Amniotic epithelial cell (primary cell): ENCODE measurements around the gene VPREB3.

Experiments
- DNase-seq: peaks from one replicate; pipeline ENCODE4 v3.0.0-alpha.2; 2010; ENCODE audit warnings: low read depth

Gene VPREB3

DNA sequence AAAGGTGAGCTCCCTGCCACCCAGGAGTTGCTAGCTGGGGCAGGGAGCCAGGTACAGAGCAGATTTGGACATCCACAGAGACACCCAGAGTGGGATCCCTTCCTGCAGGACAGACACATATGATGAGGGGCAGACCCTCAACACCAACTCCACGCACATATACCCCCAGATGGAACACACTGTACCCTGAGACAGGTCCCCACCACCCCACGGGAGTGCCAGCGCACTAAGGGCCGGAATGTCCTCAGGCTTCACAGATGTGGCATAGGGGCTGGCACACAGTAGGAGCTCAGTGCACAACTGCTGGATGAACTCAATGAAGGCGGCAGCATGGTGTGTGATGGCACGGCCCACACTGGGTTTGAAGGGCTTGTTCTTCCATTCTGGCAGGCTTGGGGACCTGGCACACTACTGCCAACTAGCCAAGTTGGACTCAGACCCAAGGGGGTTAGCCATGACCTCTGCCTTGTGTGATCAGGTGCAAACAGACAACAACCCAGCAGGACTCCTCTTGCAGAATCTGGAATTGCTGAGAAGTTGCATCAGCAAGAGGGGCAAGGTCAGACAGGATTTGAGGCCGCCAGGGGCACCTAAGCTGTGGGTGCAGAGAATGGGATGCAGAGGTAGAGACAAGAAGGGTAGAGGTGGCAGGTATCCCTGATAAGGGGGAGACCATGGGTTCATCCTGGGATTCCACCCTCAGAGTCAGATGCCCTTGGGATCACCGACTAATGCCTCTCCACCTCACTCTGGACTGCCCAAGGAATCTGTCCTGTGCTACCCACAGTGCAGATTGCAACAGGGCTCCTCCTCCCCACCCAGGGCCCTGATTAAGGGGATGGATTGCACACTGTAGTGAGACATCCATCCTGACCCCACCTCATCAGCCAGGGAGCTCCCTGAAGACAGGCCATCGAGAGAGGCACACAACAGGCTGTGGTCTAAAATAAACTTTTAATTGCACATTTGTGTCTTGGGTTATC lies 11.0 kb upstream of the VPREB3 start:
- peak; percentile 46 for DNase-seq

DNA sequence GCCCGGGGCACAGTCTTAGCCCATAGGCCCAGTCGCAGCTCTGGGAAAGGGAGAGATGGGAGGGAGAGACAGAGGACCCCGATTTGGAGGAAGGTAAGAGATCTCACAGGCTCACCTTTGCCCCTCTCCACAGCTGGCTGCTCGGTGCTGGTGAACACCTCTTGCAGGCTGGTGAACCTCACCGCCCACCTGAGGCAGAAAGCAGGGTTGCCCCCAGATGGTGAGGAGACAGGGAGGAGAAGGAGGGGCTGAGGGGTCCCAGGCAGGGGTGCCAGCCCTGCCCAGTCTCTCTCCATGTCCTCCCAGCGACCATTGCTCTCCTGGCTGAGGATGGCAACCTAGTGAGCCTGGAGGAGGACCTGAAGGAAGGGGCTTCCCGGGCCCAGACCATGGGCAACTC lies 9.7 kb upstream of the VPREB3 start:
- no peak for DNase-seq

DNA sequence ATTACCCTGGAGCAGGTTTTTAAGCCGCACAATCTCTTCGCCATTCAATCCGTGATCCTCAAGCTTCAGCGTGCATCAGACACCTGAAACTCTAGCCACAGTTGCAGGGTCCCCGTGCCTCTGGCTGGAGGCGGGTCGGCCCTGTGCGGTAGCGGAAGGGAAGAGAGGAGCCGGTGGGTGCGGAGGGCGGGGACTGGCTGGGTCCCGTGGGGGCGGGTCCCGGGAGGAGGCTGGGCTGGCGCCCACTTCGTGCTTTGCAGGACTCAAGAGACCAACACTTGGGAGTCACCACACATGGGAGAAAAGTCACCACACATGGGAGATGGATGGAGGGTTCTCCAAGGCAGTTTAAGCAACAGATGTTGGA lies 9.3 kb upstream of the VPREB3 start:
- DNase-seq = no peak

DNA sequence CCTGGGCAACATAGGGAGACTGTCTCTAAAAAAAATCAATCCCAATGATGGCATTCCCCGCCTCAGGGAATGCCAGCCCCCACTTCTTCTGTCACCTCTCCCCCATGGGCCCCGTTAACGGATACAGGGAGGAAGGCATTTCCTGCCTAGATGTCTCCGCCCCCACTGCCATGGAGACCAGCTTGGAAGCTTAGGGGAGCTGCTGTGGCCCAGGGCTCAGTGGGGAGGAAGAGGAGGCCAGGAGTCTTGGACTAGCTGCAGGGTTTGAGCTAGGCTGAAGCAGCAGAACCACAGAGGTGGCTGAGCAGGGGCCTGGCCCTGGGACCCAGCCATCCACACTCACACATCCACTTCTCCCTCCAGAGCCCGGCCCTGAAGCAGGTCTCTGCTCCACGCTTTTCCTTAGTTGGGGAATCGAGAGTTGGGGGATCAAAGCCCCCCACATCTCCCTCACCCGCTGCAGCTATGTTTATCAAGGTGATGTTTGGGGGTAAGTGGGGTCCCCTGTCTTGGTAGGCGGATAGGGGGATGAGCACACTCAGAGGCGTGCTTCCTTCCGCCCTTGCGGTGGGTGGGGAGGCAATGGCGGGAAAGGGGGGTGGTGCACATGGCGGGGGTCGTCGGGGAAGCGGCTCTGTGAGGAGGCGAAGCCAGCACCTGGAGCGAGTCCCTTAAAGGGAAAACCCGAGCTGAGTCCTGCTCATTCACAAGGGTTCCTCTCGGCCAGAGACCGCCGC lies 8.8 kb upstream of the VPREB3 start, which contains the start of gene C22orf15:
Gene C22orf15, plus strand, starts transcription at position 149 of the 737 bp plus-strand sequence. Its CDS starts 317 bp downstream, at position 466.
- DNase-seq = no peak

DNA sequence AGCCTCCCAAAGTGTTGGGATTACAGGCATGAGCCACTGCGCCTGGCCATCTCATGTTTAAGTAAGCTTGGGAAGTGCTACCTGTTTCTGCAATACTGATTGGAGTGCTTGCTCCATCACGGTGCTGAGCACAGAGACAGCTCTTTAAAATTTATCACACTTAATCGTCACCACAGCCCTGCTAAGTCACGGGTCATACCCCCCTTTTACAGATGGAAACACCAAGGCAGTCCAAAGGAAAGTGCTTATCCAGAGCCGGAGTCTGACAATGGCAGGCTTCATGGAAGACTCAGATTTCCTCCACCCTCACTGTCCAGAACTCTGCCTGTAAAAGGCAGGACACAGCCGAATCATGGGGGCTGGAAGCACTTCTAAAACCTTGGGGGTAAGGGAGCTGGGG lies 5.8 kb upstream of the VPREB3 start:
- no peak for DNase-seq

DNA sequence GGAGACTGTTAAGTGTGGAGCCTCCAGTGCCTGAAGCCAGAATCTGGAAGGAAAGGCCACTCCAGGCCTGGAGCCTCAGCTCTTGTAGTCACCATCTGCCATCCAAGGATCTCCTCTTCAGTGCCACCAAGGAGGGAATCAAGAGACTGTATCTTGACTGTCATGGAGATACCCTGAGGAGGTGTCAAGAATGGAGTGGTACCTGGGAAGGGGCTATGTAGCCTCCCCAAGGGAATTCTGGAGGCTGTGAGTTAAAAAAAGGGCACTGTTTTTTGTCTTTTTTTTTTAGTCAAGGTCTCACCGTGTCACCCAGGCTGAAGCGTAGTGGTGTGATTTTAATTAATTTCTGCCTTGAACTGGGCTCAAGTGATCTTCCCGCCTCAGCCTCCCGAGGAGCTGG lies 5.3 kb upstream of the VPREB3 start:
- no peak for DNase-seq

DNA sequence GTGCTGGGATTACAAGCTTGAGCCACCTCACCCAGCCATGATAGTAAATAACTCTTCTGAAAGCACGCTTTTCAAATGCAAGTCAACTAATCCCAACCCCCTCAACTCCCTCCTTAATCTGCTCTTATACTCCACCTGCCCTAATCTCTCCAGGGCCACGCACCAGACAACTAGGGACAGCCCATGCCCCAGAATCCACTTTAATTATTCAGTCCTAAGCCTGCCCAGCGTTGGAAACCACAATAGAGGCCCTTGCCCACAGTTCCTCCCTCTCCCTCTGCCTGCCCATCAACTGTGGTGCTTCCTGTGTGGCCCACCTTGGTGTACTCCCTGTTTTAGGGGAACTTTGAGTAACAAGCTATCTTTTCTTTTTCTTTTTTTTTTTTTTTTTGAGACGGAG lies 2.7 kb upstream of the VPREB3 start:
- DNase-seq = no peak

DNA sequence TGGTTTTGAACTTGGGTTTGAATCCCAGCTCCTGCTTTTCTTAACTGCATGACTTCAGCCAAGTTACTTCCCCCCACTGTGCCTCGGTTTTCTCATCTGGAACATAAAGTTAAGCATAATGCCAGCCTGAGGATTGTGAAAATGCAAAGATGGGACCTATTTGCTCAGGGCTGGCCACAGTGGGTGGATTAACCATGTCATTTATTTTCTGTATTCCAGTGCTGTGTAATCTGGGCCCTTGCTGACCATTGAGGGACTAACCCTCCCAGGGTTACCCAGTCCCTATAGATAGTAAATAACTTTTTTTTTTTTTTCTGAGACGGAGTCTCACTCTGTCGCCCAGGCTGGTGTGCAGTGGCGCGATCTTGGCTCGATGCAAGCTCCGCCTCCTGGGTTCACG lies 1.5 kb upstream of the VPREB3 start:
- no peak for DNase-seq

DNA sequence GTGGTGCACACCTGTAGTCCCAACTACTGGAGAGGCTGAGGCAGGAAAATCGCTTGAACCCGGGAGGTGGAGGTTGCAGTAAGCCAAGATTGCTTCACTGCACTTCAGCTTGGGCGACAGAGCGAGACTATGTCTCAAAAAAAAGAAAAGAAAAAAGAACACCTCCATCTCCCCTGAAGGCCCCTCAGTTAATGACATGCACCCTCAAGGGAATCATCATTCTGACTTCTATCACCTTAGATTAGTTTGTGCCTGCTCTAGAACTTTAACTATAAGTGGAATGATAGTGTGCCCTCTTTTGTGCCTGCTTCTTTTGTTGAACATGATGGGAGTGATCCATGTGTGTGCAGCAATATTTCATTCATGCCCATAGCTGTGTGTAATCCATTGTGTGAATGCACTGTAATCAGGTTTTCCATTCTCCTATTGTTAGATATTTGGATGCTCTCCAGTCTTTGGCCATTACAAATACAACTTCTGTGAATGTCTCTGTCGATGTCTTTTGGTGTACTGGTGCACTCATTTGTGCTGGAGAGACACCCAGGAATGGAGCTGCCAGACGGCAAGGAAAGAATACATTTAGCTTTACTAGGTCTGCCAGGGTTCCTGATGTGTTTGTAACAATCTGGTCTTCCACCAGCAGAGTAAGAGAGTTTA lies 883 bp upstream of the VPREB3 start:
- no peak for DNase-seq

DNA sequence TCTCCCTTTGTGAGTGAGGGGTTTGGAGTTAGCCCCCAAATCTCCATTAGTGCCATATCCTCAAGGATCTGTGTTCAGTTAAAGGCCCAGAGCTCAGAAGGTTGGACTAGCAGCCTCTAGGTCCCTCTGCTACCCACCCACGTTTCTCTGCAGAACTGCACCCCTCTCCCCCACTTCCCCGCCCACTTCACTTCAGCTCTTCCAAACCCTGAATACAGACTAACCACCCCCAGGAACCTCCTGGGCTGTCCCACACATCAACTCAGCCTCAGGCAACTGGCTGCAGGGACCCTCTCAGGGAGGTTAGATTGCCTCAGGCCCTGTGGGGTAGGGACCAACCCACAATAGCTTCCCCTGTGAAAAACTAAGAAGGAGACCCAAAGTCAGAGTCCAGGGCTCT lies 840 bp downstream of the VPREB3 start:
- DNase-seq = no peak

DNA sequence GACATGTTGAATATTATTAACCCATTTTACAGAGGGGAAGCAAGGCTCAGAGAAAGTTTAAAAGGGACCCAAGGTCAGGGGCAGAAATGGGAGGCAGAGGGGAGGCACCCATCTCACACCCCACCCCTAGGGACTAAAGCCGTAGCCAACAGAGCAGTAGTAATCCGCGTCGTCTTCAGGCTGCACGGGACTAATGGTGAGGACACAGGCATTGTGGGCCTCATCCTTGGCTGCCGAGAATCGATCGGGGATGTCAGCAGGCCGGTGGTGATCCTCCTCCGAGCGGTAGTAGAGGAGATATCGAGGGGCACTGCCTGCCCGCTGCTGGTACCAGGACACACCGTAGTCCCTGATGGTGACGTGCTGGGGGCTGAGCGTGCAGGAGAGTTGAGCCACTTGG lies 1.5 kb downstream of the VPREB3 start:
- no peak for DNase-seq

DNA sequence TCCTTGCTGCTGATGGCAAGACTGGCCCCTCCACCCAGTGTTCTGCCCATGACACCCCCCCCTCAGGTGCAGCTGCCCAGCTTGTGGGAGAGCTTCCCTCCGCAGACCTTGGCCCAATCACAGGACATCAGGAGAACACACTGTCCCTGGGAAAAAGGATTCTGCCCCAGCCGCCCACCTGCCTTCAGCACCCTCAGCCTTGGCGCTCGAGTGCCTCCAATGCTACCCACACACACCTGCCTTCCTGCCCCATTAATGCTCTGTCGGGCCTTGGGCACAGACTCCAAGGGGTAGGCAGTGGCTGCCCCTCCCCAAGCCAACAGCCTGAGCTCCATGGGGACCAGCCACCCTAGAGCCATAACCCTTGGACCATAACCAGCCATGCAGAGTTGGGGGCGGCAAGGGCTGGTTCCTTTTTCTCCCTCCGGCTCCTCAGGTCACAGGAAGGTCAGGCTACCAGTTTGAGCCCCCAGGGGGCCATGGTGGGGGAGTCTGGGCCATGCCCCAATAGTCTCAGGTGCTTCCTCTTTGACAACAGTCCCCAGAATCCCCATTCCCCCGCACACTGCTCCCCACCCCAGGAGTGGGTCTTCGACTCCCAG lies 2.0 kb downstream of the VPREB3 start:
- no peak for DNase-seq

DNA sequence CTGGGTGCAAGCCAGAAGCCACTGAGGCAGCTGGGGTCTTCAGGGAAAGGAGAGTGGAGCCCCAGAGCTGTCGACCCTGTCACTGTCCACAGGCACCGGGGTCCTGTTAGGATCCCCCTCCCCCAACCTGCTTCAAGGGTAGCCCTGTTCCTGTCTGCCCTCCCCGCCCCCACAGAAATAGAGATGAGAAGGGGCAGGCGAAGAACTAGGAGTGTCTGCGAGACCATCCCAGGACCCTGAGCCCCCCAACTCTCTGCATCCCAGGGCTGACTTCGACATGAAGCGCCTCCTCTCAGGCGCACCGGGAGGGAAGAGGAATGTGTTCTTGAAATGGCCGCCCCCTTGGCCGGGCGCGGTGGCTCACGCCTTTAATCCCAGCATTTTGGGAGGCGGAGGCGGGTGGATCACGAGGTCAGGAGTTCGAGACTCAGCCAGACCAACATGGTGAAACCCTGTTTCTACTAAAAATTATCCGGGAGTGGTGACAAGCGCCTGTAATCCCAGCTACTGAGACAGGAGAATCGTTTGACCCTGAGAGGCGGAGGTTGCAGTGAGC lies 2.7 kb downstream of the VPREB3 start:
- DNase-seq = peak; percentile 27

DNA sequence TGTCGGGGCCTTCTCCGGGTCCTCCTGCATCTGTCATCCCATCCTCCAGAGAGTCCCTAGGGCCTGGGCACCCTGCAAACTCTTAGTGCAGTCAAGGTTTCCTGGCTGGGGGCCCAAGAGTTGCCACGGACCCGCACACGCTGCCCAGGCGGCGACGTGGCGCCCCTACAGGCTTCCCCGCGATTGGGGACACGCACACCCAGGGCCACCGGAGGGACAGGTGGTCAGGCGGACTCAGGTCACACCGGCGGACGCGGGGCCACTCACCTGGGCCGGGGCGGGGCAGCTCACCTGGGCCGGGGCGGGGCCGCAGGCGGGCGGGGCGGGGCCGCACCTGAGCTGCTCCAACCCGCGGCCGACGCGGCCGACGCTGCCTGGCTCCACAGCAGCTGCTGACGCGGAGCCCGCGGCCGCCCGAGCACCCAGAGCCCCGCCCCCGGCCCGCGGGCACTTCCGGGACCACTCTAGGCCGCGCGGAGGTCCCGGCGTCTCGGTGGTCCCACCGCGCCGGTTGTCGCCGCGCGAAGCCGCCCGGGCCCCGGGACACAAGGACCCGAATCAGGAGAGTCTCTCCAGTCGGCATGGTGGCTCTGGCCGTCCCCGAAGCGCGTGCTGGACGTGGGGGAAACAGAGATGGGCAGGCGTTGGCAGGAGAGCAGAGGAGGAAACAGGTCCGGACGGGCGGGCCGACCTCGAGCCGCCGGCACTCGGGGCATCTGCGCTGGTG lies 3.3 kb downstream of the VPREB3 start, which contains the start of gene ZNF70:
Gene ZNF70, minus strand, starts transcription at position 399 of the 727 bp plus-strand sequence. CDS start 5,972 bp downstream, outside the sequence.
- DNase-seq = peak; percentile 69

DNA sequence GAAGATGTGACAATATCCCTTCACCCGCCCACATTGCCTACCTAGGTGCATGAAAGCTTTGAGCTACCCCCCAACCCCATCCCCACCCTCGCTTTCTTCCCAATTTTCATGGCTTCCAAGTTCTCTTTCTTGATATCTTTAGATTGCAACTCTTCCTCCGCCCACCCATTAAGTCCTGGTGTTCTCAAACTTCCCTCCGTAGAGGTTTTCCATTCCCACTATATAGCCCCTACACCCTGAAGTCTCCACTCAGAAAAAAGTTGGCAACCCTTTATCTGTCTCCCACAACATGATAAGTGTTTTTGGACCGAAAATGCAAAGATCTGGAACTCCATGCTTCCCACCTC lies 3.9 kb downstream of the VPREB3 start:
- no peak for DNase-seq

DNA sequence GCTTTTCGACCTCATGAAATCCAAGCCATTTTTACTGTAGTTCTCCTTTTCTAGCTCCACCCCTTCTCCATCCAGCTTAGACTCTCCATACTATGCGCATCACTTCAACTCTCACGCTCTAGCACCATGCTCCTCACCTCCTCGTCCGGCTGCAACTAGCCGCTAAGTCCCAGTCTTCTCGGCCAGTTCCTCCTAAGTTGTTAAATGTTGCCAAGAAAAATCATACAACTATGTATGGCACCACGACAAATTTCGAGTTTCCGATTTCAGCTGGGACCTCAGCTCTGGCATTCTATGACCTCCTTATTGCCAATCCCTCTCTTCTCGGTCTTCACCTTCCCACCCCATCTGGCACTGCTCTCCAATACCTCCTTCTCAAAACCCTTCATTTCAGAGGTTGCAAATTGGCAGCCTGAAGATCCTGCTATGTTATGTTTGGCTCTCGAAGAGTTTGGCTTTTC lies 4.4 kb downstream of the VPREB3 start:
- no peak for DNase-seq

DNA sequence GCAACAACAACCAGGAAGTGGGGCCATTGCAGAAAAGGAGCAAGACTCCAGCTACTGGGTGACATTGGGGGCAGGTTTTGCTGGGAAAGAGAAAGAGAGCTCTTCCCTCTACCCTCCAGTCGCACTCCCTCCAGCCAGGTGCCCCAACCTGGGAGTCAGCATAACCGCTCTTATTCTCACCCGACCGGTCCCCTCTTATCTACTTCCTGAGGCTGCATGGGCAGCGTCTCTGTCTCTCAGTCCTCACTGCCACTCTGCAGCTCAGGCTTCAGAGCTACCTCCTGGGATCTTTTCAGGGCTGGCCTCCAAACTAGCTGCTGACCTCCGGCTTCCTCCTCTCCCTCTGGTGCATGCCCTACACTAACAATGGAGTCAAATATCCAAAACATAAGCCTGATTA lies 8.4 kb downstream of the VPREB3 start:
- no peak for DNase-seq

DNA sequence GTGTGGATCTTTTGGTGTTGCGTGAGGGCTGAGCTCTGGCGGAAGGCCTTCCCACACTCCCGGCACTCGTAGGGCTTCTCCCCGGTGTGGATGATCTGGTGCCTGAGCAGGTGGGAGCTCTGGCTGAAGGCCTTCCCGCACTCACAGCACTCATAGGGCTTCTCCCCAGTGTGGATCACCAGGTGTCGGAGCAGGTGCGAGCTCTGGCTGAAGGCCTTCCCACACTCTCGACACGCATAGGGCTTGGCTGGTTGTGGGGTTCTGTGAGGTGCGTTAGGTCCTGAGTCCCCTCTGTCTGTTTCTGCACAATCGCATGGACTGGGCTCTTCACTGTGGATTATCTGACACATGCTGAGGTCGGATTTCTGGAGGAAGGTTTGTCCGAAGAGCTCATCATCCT lies 9.7 kb downstream of the VPREB3 start:
- no peak for DNase-seq

DNA sequence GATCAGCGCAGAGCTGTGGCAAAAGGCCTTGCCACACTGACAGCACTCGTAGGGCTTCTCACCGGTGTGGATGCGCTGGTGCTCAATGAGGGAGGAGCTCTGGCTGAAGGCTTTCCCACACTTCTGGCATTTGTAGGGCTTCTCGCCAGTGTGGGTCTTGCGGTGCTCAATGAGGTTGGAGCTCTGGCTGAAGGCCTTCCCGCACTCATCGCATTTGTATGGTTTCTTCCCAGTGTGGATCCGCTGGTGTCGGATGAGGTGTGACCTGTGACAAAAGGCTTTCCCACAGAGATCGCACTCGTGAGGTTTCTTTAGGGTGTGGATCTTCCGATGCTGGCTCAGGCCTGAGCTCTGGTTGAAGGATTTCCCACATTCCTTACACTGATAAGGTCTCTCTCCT lies 10.2 kb downstream of the VPREB3 start:
- no peak for DNase-seq

DNA sequence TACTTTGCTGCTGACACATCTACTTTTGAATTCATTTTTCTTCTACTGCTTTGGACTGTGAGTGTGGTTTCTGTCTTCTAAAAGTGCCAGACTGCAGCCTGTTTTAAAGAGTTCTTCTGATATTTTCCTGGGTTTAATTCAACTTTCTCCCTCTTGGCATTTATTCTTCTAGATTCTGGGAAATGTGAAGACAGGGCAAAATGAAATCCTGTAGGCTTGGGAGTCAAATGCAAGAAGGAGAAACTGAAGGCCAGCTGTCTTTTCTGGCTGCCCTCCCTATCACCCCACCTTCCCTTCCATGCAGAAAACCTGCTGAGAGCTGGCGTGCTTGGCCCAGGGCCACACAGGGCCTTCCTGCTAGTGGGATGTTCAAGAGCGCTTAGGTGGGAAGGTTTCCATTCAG lies 10.9 kb downstream of the VPREB3 start:
- DNase-seq = no peak
